ENCODE data around the gene TP73. TPM values are rescaled to one million over a fixed set of nuclear protein-coding genes. Genes with fewer than 3 reads are reported as not detected.

TP73 gene
- total and polyA plus RNA-seq, 7 donors, result under 0.01 to 0.13 (median 0.01) TPM; not detected in 4

- intact Hi-C loops (cut with DNase I), result loop anchor here in 1 of 2 donors (5.0 kb wide), 1 partner anchor 41 kb away; no protein-coding TSS in a partner anchor
- H3K4me3 ChIP-seq, result no peak overlapping the region
- no peaks in the 10 kb centered on the region for H3K4me1 ChIP-seq
- H3K27me3 ChIP-seq (ENCODE audit: insufficient read depth in 3 of 3, low read length in 2 of 3), result no peaks in the 10 kb centered on the region
- no peaks in the 10 kb centered on the region for H3K9me3 ChIP-seq
- no peaks in the 10 kb centered on the region for H3K36me3 ChIP-seq (ENCODE audit: insufficient read depth in 1 of 2, low read depth in 1 of 2)
- 86 to 94% (median 92%) methylated on average over 16 to 19 of the region's 19 CpGs for WGBS, 3 donors
- DNase-seq, result no peak
- no peak overlapping the region for H3K27ac ChIP-seq
- no peak for ATAC-seq
- TF ChIP-seq CTCF (IDR thresholded peaks at IDR 0.05), result no peak
Measured at GRCh38 chr1:3685906-3686305, 33.6 kb downstream of the TP73 start.

GRCh38 chr1:3687504-3687903, 35.2 kb downstream of the TP73 start:
- TF ChIP-seq CTCF (IDR thresholded peaks at IDR 0.05), result no peak
- Histone ChIP-seq H3K4me1 (no peaks in the 10 kb centered on the region), H3K27ac (no peak overlapping the region), H3K27me3 (ENCODE audit: insufficient read depth in 3 of 3, low read length in 2 of 3) (no peaks in the 10 kb centered on the region), H3K36me3 (ENCODE audit: insufficient read depth in 1 of 2, low read depth in 1 of 2) (no peaks in the 10 kb centered on the region), H3K9me3 (no peaks in the 10 kb centered on the region), H3K4me3 (no peak overlapping the region)
- intact Hi-C loops (cut with DNase I), result loop anchor here in 1 of 2 donors (5.0 kb wide), 1 partner anchor 40 kb away; no protein-coding TSS in a partner anchor
- WGBS, 3 donors, result 76 to 86% (median 79%) methylated on average over 10 to 12 of the region's 12 CpGs
- DNase-seq, result no peak
- ATAC-seq, result no peak

GRCh38 chr1:3688356-3689137, 36.2 kb downstream of the TP73 start:
- Histone ChIP-seq H3K36me3 (ENCODE audit: insufficient read depth in 1 of 2, low read depth in 1 of 2) (no peaks in the 10 kb centered on the region), H3K4me1 (no peaks in the 10 kb centered on the region), H3K4me3 (no peak overlapping the region), H3K27me3 (ENCODE audit: insufficient read depth in 3 of 3, low read length in 2 of 3) (no peaks in the 10 kb centered on the region), H3K27ac (no peak overlapping the region), H3K9me3 (no peaks in the 10 kb centered on the region)
- WGBS, 3 donors, result 60 to 61% (median 60%) methylated on average over 28 to 29 of the region's 29 CpGs
- intact Hi-C loops (cut with DNase I), result loop anchor here in 1 of 2 donors (5.0 kb wide), 1 partner anchor 39 kb away; no protein-coding TSS in a partner anchor
- DNase-seq, result no peak
- ATAC-seq, result no peak
- TF ChIP-seq CTCF (IDR thresholded peaks at IDR 0.05), result no peak

- WGBS, 3 donors, result 68 to 77% (median 68%) methylated on average over 19 of the region's 19 CpGs
- H3K4me3 ChIP-seq, result no peak overlapping the region
- no peak for TF ChIP-seq CTCF (IDR thresholded peaks at IDR 0.05)
- intact Hi-C loops (cut with DNase I), result loop anchor here in 1 of 2 donors (5.0 kb wide), 1 partner anchor 38 kb away; no protein-coding TSS in a partner anchor
- H3K27me3 ChIP-seq (ENCODE audit: insufficient read depth in 3 of 3, low read length in 2 of 3), result no peaks in the 10 kb centered on the region
- ATAC-seq (no peak), DNase-seq (no peak)
- H3K4me1 ChIP-seq, result no peaks in the 10 kb centered on the region
- no peaks in the 10 kb centered on the region for H3K36me3 ChIP-seq (ENCODE audit: insufficient read depth in 1 of 2, low read depth in 1 of 2)
- H3K9me3 ChIP-seq, result no peaks in the 10 kb centered on the region
- no peak overlapping the region for H3K27ac ChIP-seq
Measured at GRCh38 chr1:3689138-3689750, 36.9 kb downstream of the TP73 start.

Data from psoas muscle (tissue), 8 donors.